ENCODE data around the gene ASCC3. TPM values are rescaled to one million over a fixed set of nuclear protein-coding genes. Genes with fewer than 3 reads are reported as not detected.

The ASCC3 gene
- total and polyA plus RNA-seq, 2 donors (not counting 3 experiments of a cell fraction or from before 2014, with no cell fraction given), result 15.7 to 57.2 TPM

GRCh38 chr6:100665041-100665380, 216.1 kb downstream of the ASCC3 start:
- no peaks in the 10 kb centered on the region for H3K9me3 ChIP-seq (replicated peaks; ENCODE audit: control insufficient read depth, insufficient read depth, low read length)
- no TSS peak for BruUV-seq (replicated peaks)
- H3K4me1 ChIP-seq (ENCODE audit: control insufficient read depth, extremely low read depth, insufficient read depth, low read length), result peaks cover 4% of the 10 kb centered on the region
- H3K9ac ChIP-seq (replicated peaks; ENCODE audit: extremely low read depth, insufficient read depth, low read length), result no peak overlapping the region
- no peak overlapping the region for H3K4me3 ChIP-seq (replicated peaks in 1 of 3; ENCODE audit: insufficient read depth in 1 of 3, low read depth in 1 of 3, low read length in 3 of 3)
- H3K79me2 ChIP-seq (ENCODE audit: control insufficient read depth, insufficient read depth, low read length), result no peaks in the 10 kb centered on the region
- H3K27ac ChIP-seq (ENCODE audit: insufficient read depth, low read depth, low read length), result no peak overlapping the region
- no peak overlapping the region for H2AFZ ChIP-seq (ENCODE audit: low read depth, low read length)
- no peak for FAIRE-seq
- TF ChIP-seq POLR2A (IDR thresholded peaks at IDR 0.05; ENCODE audit: low read depth, low read length) (no peak), MYC (IDR thresholded peaks at IDR 0.05; ENCODE audit: low read depth, low read length) (no peak), JUN (IDR thresholded peaks at IDR 0.05; ENCODE audit: borderline replicate concordance, insufficient read depth, insufficient read length, low read depth) (no peak), CTCF (IDR thresholded peaks at IDR 0.05; ENCODE audit: extremely low read depth in 1 of 2, insufficient read depth in 1 of 2, low read depth in 1 of 2, low read length in 2 of 2) (no peak), GATA2 (IDR thresholded peaks at IDR 0.05; ENCODE audit: insufficient read depth, insufficient read length, low read depth, low read length) (no peak), EZH2 (IDR thresholded peaks at IDR 0.05; ENCODE audit: borderline replicate concordance, low read depth, low read length, severe bottlenecking) (no peak), FOS (IDR thresholded peaks at IDR 0.05; ENCODE audit: borderline replicate concordance, insufficient read depth, low read length) (no peak), POLR2AphosphoS5 (IDR thresholded peaks at IDR 0.05; ENCODE audit: insufficient read depth, low read depth, low read length) (no peak)
- dilution Hi-C loops (cut with MboI; ENCODE audit: extremely low pct_ligation_motif_present, low sequenced_read_pairs) (no loop called here), intact Hi-C loops (cut with micrococcal nuclease) (loop anchor here (2.0 kb wide), 1 partner anchor 548 kb away; no protein-coding TSS in a partner anchor)
- ChIA-PET POLR2A (no interaction called here), CTCF (interaction anchor here (0.7 to 6.6 kb wide), 31 partner anchors 11 to 796 kb away, joined by 3 to 62 read pairs (median 5); partner anchors contain the start of gene SIM1)
- DNase-seq (ENCODE audit: low read depth, low spot score), result no peak
- no peaks in the 10 kb centered on the region for H3K27me3 ChIP-seq (ENCODE audit: control insufficient read depth in 2 of 2, insufficient read depth in 2 of 2, low read length in 2 of 2)
- H4K20me1 ChIP-seq (replicated peaks; ENCODE audit: control insufficient read depth, extremely low read depth, insufficient read depth, low read length), result no peaks in the 10 kb centered on the region
- H3K4me2 ChIP-seq (ENCODE audit: insufficient read depth, low read length), result no peak overlapping the region
- H3K9me1 ChIP-seq (replicated peaks; ENCODE audit: control insufficient read depth, extremely low read depth, insufficient read depth, low read length), result no peaks in the 10 kb centered on the region
- H3K36me3 ChIP-seq (ENCODE audit: control insufficient read depth in 2 of 2, extremely low read depth in 1 of 2, insufficient read depth in 2 of 2, low read length in 2 of 2), result peaks cover 0 to 2% of the 10 kb centered on the region in 2 experiments
